ENCODE data around the gene SERPINA6. TPM values are rescaled to one million over a fixed set of nuclear protein-coding genes. Genes with fewer than 3 reads are reported as not detected.
"Not testable (repeated sequence)": the region's sequence is repeated elsewhere in the genome, so short reads cannot be mapped to it uniquely, and the experiment has no call there.

SERPINA6 gene
- not detected for polyA plus RNA-seq (2012; ENCODE audit: insufficient read depth, insufficient read length)

- H3K4me3 ChIP-seq (ENCODE audit: low read length) = no peak within 1 kb of the TSS
- no peak for DNase-seq (ENCODE audit: low read depth, low spot score)
These were observed at the start of gene SERPINA6 for GRCh38 chr14:94322648-94323570. Gene SERPINA6, minus strand, starts transcription at chr14:94323336. Its CDS starts 8,688 bp downstream, at chr14:94314648.

- no peak overlapping the region for H3K4me3 ChIP-seq (ENCODE audit: low read length)
- DNase-seq (ENCODE audit: low read depth, low spot score) = no peak
These were observed 49.0 kb upstream of the SERPINA6 start for GRCh38 chr14:94372021-94372605.

- H3K4me3 ChIP-seq (ENCODE audit: low read length) = no peak overlapping the region
- DNase-seq (ENCODE audit: low read depth, low spot score) = no peak
These were observed 47.4 kb upstream of the SERPINA6 start for GRCh38 chr14:94370524-94370910.

GRCh38 chr14:94369766-94370523, 46.8 kb upstream of the SERPINA6 start:
- not testable (repeated sequence) for DNase-seq (ENCODE audit: low read depth, low spot score); H3K4me3 ChIP-seq (ENCODE audit: low read length)

- DNase-seq (ENCODE audit: low read depth, low spot score) = no peak
- no peak overlapping the region for H3K4me3 ChIP-seq (ENCODE audit: low read length)
These were observed 45.8 kb upstream of the SERPINA6 start for GRCh38 chr14:94368956-94369355.

GRCh38 chr14:94368243-94368590, 45.1 kb upstream of the SERPINA6 start:
- H3K4me3 ChIP-seq (ENCODE audit: low read length) = no peak overlapping the region
- DNase-seq (ENCODE audit: low read depth, low spot score) = no peak

GRCh38 chr14:94367347-94368242, 44.5 kb upstream of the SERPINA6 start:
- no peak overlapping the region for H3K4me3 ChIP-seq (ENCODE audit: low read length)
- DNase-seq (ENCODE audit: low read depth, low spot score) = no peak

GRCh38 chr14:94366146-94366915, 43.2 kb upstream of the SERPINA6 start, which contains the start of gene SERPINA2:
Gene SERPINA2, minus strand, starts transcription at chr14:94366698.
- H3K4me3 ChIP-seq (ENCODE audit: low read length) = no peak within 1 kb of the TSS
- DNase-seq (ENCODE audit: low read depth, low spot score) = no peak

GRCh38 chr14:94365624-94366023, 42.5 kb upstream of the SERPINA6 start:
- no peak for DNase-seq (ENCODE audit: low read depth, low spot score)
- H3K4me3 ChIP-seq (ENCODE audit: low read length) = no peak overlapping the region

GRCh38 chr14:94364964-94365363, 41.8 kb upstream of the SERPINA6 start:
- no peak overlapping the region for H3K4me3 ChIP-seq (ENCODE audit: low read length)
- DNase-seq (ENCODE audit: low read depth, low spot score) = no peak

- no peak overlapping the region for H3K4me3 ChIP-seq (ENCODE audit: low read length)
These were observed 40.9 kb upstream of the SERPINA6 start for GRCh38 chr14:94364037-94364436.

GRCh38 chr14:94363151-94363624, 40.1 kb upstream of the SERPINA6 start:
- no peak for DNase-seq (ENCODE audit: low read depth, low spot score)
- H3K4me3 ChIP-seq (ENCODE audit: low read length) = no peak overlapping the region

More at GRCh38 chr14:94364037-94364436, 40.9 kb upstream of the SERPINA6 start:
- DNase-seq (ENCODE audit: low read depth, low spot score) = no peak

- DNase-seq (ENCODE audit: low read depth, low spot score) = no peak
- no peak overlapping the region for H3K4me3 ChIP-seq (ENCODE audit: low read length)
These were observed 39.5 kb upstream of the SERPINA6 start for GRCh38 chr14:94362614-94363133.

- no peak for DNase-seq (ENCODE audit: low read depth, low spot score)
- no peak overlapping the region for H3K4me3 ChIP-seq (ENCODE audit: low read length)
These were observed 38.5 kb upstream of the SERPINA6 start for GRCh38 chr14:94361682-94362081.

GRCh38 chr14:94360945-94361565, 37.9 kb upstream of the SERPINA6 start:
- H3K4me3 ChIP-seq (ENCODE audit: low read length) = no peak overlapping the region

GRCh38 chr14:94357166-94357565, 34.0 kb upstream of the SERPINA6 start:
- DNase-seq (ENCODE audit: low read depth, low spot score) = no peak

More at GRCh38 chr14:94360945-94361565, 37.9 kb upstream of the SERPINA6 start:
- DNase-seq (ENCODE audit: low read depth, low spot score) = no peak

GRCh38 chr14:94356379-94357056, 33.4 kb upstream of the SERPINA6 start:
- no peak overlapping the region for H3K4me3 ChIP-seq (ENCODE audit: low read length)
- DNase-seq (ENCODE audit: low read depth, low spot score) = no peak

More at GRCh38 chr14:94357166-94357565, 34.0 kb upstream of the SERPINA6 start:
- no peak overlapping the region for H3K4me3 ChIP-seq (ENCODE audit: low read length)
